Breast epithelium (tissue), 4 donors: Measurements from ENCODE around the gene SDC1. TPM values are rescaled to one million over a fixed set of nuclear protein-coding genes. Genes with fewer than 3 reads are reported as not detected.
A peak's percentile ranks its signal among the peaks of the same experiment; 100 is the strongest.

Source experiments
- DNase-seq, 2 donors: peaks; one replicate each; pipeline ENCODE4 v3.0.0-alpha.2; 2019; ENCODE audit warnings: low spot score in 2 of 2
- H3K27ac ChIP-seq, 2 donors: fragments of 200-600 bp; sonication (generic) in 1 of 2; one replicate each; pipeline ENCODE4 v1.5.1; 2016 to 2019; ENCODE audit warnings: mild to moderate bottlenecking in 1 of 2
- H3K27me3 ChIP-seq, 2 donors: fragments of 200-600 bp; sonication (generic) in 1 of 2; one replicate each; pipeline versions ENCODE4 v1.5.1 to v1.6.0; 2017 to 2019; ENCODE audit warnings: control low read depth in 1 of 2, mild to moderate bottlenecking in 1 of 2
- H3K36me3 ChIP-seq: fragments of 200-600 bp; one replicate; pipeline ENCODE4 v1.5.1; 2019
- H3K4me1 ChIP-seq, 2 donors: fragments of 200-600 bp; sonication (generic); one replicate each; pipeline ENCODE4 v1.5.1; 2016 to 2019; ENCODE audit warnings: control low read depth in 1 of 2
- H3K4me3 ChIP-seq, 3 donors: fragments of 200-600 bp; sonication (generic); 1 replicate in 2 of 3; 2 replicates in 1 of 3; pipeline ENCODE4 v1.5.1; 2016 to 2019; ENCODE audit warnings: mild to moderate bottlenecking in 3 of 3, moderate library complexity in 2 of 3
- H3K9me3 ChIP-seq, 2 donors: fragments of 200-600 bp; sonication (generic) in 1 of 2; one replicate each; pipeline ENCODE4 v1.5.1; 2016 to 2019; ENCODE audit warnings: control low read depth in 1 of 2
- POLR2A ChIP-seq: fragments of 450-650 bp; IDR thresholded peaks from one replicate; pipeline ENCODE4 v1.6.1; 2016; ENCODE audit warnings: antibody characterized with exemption, mild to moderate bottlenecking, moderate library complexity
- POLR2AphosphoS5 ChIP-seq, 3 donors: sonication (generic); formaldehyde crosslinking; IDR thresholded peaks; one replicate each; pipeline ENCODE4 v1.6.1; 2017; ENCODE audit warnings: antibody characterized with exemption in 3 of 3
- intact Hi-C: fragments of 100-400 bp; cut with DNase I; formaldehyde crosslinking; loops from one replicate; pipeline ENCODE4 v1.15.1; 2023; ENCODE audit warnings: low total_unique reads
- total RNA-seq, 3 donors: library from RNA; depleted of rRNA; stranded (reverse); fragments of >200 nt; gene quantifications; one replicate each; pipeline ENCODE4 v1.1.0, GENCODE V29; 2016
- TF ChIP-seq, protein P1 (sequence below), 3 donors: fragments of 450-650 bp; IDR thresholded peaks; one replicate each; pipeline ENCODE4 v1.5.1; 2016 to 2017; ENCODE audit warnings: antibody characterized with exemption in 3 of 3, mild to moderate bottlenecking in 3 of 3, moderate library complexity in 3 of 3

The SDC1 gene
- total RNA-seq, 3 donors from 2014 or later, result 2.6 to 51.8 (median 38.7) TPM

GRCh38 chr2:20209373-20210109 is 15.4 kb downstream of the SDC1 start:
- intact Hi-C loops, result no loop called here
- Histone ChIP-seq H3K36me3 (no peaks in the 10 kb centered on the region), H3K9me3 (no peaks in the 10 kb centered on the region), H3K4me1 (peaks cover 7 to 53% of the 10 kb centered on the region in 2 donors), H3K4me3 (peak overlapping the region in 2 of 3 donors; percentile 1 to 39), H3K27me3 (no peaks in the 10 kb centered on the region), H3K27ac (peak overlapping the region; percentile 92 to 94)
- TF ChIP-seq, protein P1, sequence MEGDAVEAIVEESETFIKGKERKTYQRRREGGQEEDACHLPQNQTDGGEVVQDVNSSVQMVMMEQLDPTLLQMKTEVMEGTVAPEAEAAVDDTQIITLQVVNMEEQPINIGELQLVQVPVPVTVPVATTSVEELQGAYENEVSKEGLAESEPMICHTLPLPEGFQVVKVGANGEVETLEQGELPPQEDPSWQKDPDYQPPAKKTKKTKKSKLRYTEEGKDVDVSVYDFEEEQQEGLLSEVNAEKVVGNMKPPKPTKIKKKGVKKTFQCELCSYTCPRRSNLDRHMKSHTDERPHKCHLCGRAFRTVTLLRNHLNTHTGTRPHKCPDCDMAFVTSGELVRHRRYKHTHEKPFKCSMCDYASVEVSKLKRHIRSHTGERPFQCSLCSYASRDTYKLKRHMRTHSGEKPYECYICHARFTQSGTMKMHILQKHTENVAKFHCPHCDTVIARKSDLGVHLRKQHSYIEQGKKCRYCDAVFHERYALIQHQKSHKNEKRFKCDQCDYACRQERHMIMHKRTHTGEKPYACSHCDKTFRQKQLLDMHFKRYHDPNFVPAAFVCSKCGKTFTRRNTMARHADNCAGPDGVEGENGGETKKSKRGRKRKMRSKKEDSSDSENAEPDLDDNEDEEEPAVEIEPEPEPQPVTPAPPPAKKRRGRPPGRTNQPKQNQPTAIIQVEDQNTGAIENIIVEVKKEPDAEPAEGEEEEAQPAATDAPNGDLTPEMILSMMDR (IDR thresholded peaks at IDR 0.05), result no peak
- TF ChIP-seq POLR2AphosphoS5 (IDR thresholded peaks at IDR 0.05), result no peak
- peak in 1 of 2 donors; percentile 91 for DNase-seq

- Histone ChIP-seq H3K4me1 (peaks cover 0 to 46% of the 10 kb centered on the region in 2 donors), H3K27me3 (no peaks in the 10 kb centered on the region), H3K9me3 (no peaks in the 10 kb centered on the region), H3K27ac (peak overlapping the region; percentile 92 to 94), H3K4me3 (peak overlapping the region in 1 of 3 donors; percentile 32), H3K36me3 (no peaks in the 10 kb centered on the region)
- no peak for DNase-seq
- intact Hi-C loops, result no loop called here
- TF ChIP-seq POLR2A, result no peak
- no peak for TF ChIP-seq POLR2AphosphoS5 (IDR thresholded peaks at IDR 0.05)
- TF ChIP-seq, protein P1 (IDR thresholded peaks at IDR 0.05), result no peak
These were observed 16.5 kb downstream of the SDC1 start for GRCh38 chr2:20208476-20208859.

GRCh38 chr2:20207051-20207450 is 17.9 kb downstream of the SDC1 start:
- Histone ChIP-seq H3K9me3 (no peaks in the 10 kb centered on the region), H3K36me3 (peaks cover 5% of the 10 kb centered on the region), H3K27me3 (no peaks in the 10 kb centered on the region), H3K27ac (peak overlapping the region; percentile 92 to 94), H3K4me3 (no peak overlapping the region), H3K4me1 (peaks cover 0 to 34% of the 10 kb centered on the region in 2 donors)
- no peak for DNase-seq
- TF ChIP-seq, protein P1 (IDR thresholded peaks at IDR 0.05), result no peak
- TF ChIP-seq POLR2AphosphoS5 (IDR thresholded peaks at IDR 0.05), result no peak
- no peak for TF ChIP-seq POLR2A
- intact Hi-C loops, result no loop called here

DNA sequence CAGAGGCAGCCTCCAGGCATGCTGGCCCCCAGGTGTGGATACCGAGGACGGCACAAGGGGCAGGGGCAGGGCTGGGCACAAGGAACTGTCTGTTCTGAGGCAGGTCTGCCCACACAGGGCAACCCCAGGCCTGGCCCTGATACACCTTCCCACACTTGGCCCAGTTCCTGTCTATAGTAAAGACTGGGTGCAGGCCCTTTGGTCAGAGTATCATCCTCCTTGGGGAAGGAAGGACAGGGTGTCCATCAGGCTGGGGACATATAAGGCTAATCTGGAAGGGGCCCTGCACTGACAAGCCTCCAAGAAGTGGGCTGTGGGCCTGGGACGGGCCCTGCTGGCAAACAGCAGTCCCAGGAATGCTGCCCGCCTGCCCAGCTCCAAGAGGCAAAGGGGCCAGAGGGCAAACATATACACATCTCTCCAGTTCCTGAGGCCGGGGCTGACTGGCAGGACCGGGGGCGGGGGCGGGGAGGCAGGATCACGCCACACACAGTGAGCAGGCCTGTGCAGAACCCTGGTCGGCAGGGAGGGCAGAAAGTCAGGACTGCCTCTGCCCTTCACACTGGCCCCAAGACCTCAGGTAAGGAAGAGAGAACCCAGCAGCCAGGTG is 18.9 kb downstream of the SDC1 start:
- DNase-seq, result peak in 1 of 2 donors; percentile 69
- Histone ChIP-seq H3K27ac (peak overlapping the region; percentile 92 to 94), H3K4me3 (no peak overlapping the region), H3K9me3 (no peaks in the 10 kb centered on the region), H3K36me3 (peaks cover 5% of the 10 kb centered on the region), H3K4me1 (peaks cover 0 to 27% of the 10 kb centered on the region in 2 donors), H3K27me3 (no peaks in the 10 kb centered on the region)
- intact Hi-C loops, result no loop called here
- TF ChIP-seq, protein P1 (IDR thresholded peaks at IDR 0.05), result no peak
- TF ChIP-seq POLR2AphosphoS5 (IDR thresholded peaks at IDR 0.05), result no peak
- TF ChIP-seq POLR2A, result no peak

GRCh38 chr2:20205069-20205468 is 19.9 kb downstream of the SDC1 start:
- intact Hi-C loops, result no loop called here
- peak overlapping the region; percentile 92 to 94 for H3K27ac ChIP-seq
- no peak for TF ChIP-seq POLR2AphosphoS5 (IDR thresholded peaks at IDR 0.05)
- TF ChIP-seq POLR2A, result no peak
- TF ChIP-seq, protein P1 (IDR thresholded peaks at IDR 0.05), result no peak
- peaks cover 0 to 27% of the 10 kb centered on the region in 2 donors for H3K4me1 ChIP-seq
- no peak overlapping the region for H3K4me3 ChIP-seq
- H3K36me3 ChIP-seq, result peaks cover 5% of the 10 kb centered on the region
- DNase-seq, result no peak
- H3K27me3 ChIP-seq, result no peaks in the 10 kb centered on the region
- H3K9me3 ChIP-seq, result no peaks in the 10 kb centered on the region
